GM23338 (cell line): ENCODE results near the gene THYN1. TPM values are rescaled to one million over a fixed set of nuclear protein-coding genes. Genes with fewer than 3 reads are reported as not detected.

Source experiments
- ATAC-seq: fragments of 200-7000 bp; cut with Tn5 transposase; 3 replicates; pipeline ENCODE4 v1.9.1; 2020
- DNase-seq: peaks from one replicate; pipeline ENCODE4 v3.0.0-alpha.2; 2015; ENCODE audit warnings: low spot score
- H2AFZ ChIP-seq: fragments of 200-600 bp; sonication (generic); 2 replicates; pipeline ENCODE4 v1.8.0; 2016; ENCODE audit warnings: antibody characterized with exemption, mild to moderate bottlenecking, moderate library complexity
- H3F3A ChIP-seq: fragments of 200-600 bp; sonication (generic); replicated peaks from 2 replicates; pipeline ENCODE4 v1.8.0; 2017; ENCODE audit warnings: antibody characterized with exemption, mixed run types, low read depth
- H3K27ac ChIP-seq: fragments of 200-600 bp; sonication (generic); 2 replicates; pipeline ENCODE4 v1.6.1; 2016; ENCODE audit warnings: low read depth
- H3K27me3 ChIP-seq: fragments of 200-600 bp; sonication (generic); 2 replicates; pipeline ENCODE4 v1.8.0; 2016; ENCODE audit warnings: mild to moderate bottlenecking, mixed run types, moderate library complexity; ENCODE audit not compliant: insufficient read depth
- H3K36me3 ChIP-seq: fragments of 200-600 bp; sonication (generic); 2 replicates; pipeline ENCODE4 v1.8.0; 2016; ENCODE audit warnings: mild to moderate bottlenecking; ENCODE audit not compliant: insufficient read depth
- H3K4me1 ChIP-seq: fragments of 200-600 bp; sonication (generic); 2 replicates; pipeline ENCODE4 v1.8.0; 2016; ENCODE audit warnings: mild to moderate bottlenecking, moderate library complexity; ENCODE audit not compliant: insufficient read depth
- H3K4me2 ChIP-seq: fragments of 200-600 bp; sonication (generic); 2 replicates; pipeline ENCODE4 v1.7.1; 2017; ENCODE audit warnings: mixed run types
- H3K4me3 ChIP-seq: fragments of 200-600 bp; sonication (generic); 2 replicates; pipeline ENCODE4 v1.6.1; 2016; ENCODE audit warnings: mixed run types
- H3K79me2 ChIP-seq: fragments of 200-600 bp; sonication (generic); replicated peaks from 2 replicates; pipeline ENCODE4 v1.8.0; 2017; ENCODE audit warnings: mild to moderate bottlenecking; ENCODE audit not compliant: insufficient read depth
- H3K9me2 ChIP-seq: fragments of 200-600 bp; sonication (generic); 2 replicates; pipeline ENCODE4 v1.8.0; 2017; ENCODE audit not compliant: insufficient read depth
- H4K20me1 ChIP-seq: fragments of 200-600 bp; sonication (generic); replicated peaks from 2 replicates; pipeline ENCODE4 v1.8.0; 2017; ENCODE audit warnings: mild to moderate bottlenecking; ENCODE audit not compliant: insufficient read depth
- H3K27ac Mint-ChIP-seq: 2 replicates; pipeline ENCODE4 v1.8.0; 2020; ENCODE audit warnings: inconsistent platforms, mild to moderate bottlenecking, moderate library complexity, mixed read lengths
- H3K27me3 Mint-ChIP-seq: 3 replicates; pipeline ENCODE4 v1.8.0; 2022; ENCODE audit warnings: low read depth, mild to moderate bottlenecking, moderate library complexity, mixed read lengths, inconsistent platforms; ENCODE audit not compliant: insufficient read depth, poor library complexity
- H3K36me3 Mint-ChIP-seq: 3 replicates; pipeline ENCODE4 v1.8.0; 2021; ENCODE audit warnings: low read depth, mild to moderate bottlenecking, inconsistent platforms, moderate library complexity, mixed read lengths
- H3K4me1 Mint-ChIP-seq: 3 replicates; pipeline ENCODE4 v1.8.0; 2020; ENCODE audit warnings: mild to moderate bottlenecking, inconsistent platforms, mixed read lengths
- H3K4me3 Mint-ChIP-seq: 3 replicates; pipeline ENCODE4 v1.8.0; 2021; ENCODE audit warnings: moderate library complexity, mild to moderate bottlenecking, inconsistent platforms, mixed read lengths
- H3K9me3 Mint-ChIP-seq: 3 replicates; pipeline ENCODE4 v1.8.0; 2020; ENCODE audit warnings: moderate library complexity, mild to moderate bottlenecking, inconsistent platforms, mixed read lengths
- CREB1 ChIP-seq: fragments of 250-450 bp; sonication (Bioruptor Pico); IDR thresholded peaks from 2 replicates; pipeline ENCODE4 v1.5.0; 2020; ENCODE audit warnings: low read depth, mild to moderate bottlenecking, moderate library complexity
- EZH2 ChIP-seq: fragments of 200-600 bp; sonication (generic); IDR thresholded peaks from one replicate; pipeline ENCODE4 v1.8.0; 2017; ENCODE audit warnings: antibody characterized with exemption, mild to moderate bottlenecking, low read depth; ENCODE audit not compliant: unreplicated experiment
- EZH2phosphoT487 ChIP-seq: fragments of 200-600 bp; sonication (generic); IDR thresholded peaks from one replicate; pipeline ENCODE4 v1.8.1; 2018; ENCODE audit warnings: antibody characterized with exemption; ENCODE audit not compliant: unreplicated experiment
- JUNB ChIP-seq: IDR thresholded peaks from one replicate; pipeline ENCODE4 v1.6.1; 2016; ENCODE audit warnings: antibody characterized with exemption; ENCODE audit not compliant: unreplicated experiment
- NANOG ChIP-seq: IDR thresholded peaks from 2 replicates; pipeline ENCODE4 v1.6.1; 2016; ENCODE audit warnings: antibody characterized with exemption, borderline replicate concordance
- POLR2AphosphoS5 ChIP-seq: IDR thresholded peaks from 2 replicates; pipeline ENCODE4 v1.6.1; 2016; ENCODE audit warnings: antibody characterized with exemption, low read depth
- STAT1 ChIP-seq: IDR thresholded peaks from one replicate; pipeline ENCODE4 v1.6.1; 2016; ENCODE audit warnings: antibody characterized with exemption; ENCODE audit not compliant: unreplicated experiment
- ZNF114 ChIP-seq: fragments of 250-450 bp; sonication (Bioruptor Pico); IDR thresholded peaks from 2 replicates; pipeline ENCODE4 v1.5.0; 2020; ENCODE audit warnings: mild to moderate bottlenecking, moderate library complexity
- polyA plus RNA-seq: library from polyadenylated mRNA; unstranded; fragments of >200 nt; fragmentation: Nextera tagmentation; extraction: Ambion mirVana; gene quantifications from 2 replicates; pipeline ENCODE4 v1.2.1, GENCODE V29; 2016
- total RNA-seq: library from RNA; depleted of rRNA; stranded (reverse); fragments of >200 nt; shearing (Covaris generic); gene quantifications from 2 replicates; pipeline ENCODE4 v1.2.3, GENCODE V29; 2014
- TF ChIP-seq, protein P1 (sequence below): IDR thresholded peaks from 2 replicates; pipeline ENCODE4 v1.6.1; 2016; ENCODE audit warnings: antibody characterized with exemption
- TF ChIP-seq, protein P2 (sequence below), 2 experiments: fragments of 200-600 bp in 1 of 2; sonication (generic) in 1 of 2; conservative IDR thresholded peaks; 2 replicates each; pipeline versions ENCODE4 v1.5.1 to v1.6.1; 2016 to 2017; ENCODE audit warnings: antibody characterized with exemption in 2 of 2, low read depth in 2 of 2, mild to moderate bottlenecking in 2 of 2, moderate library complexity in 1 of 2
- TF ChIP-seq, protein P3 (sequence below): IDR thresholded peaks from one replicate; pipeline ENCODE4 v1.6.1; 2018; ENCODE audit warnings: antibody characterized with exemption; ENCODE audit not compliant: unreplicated experiment

The THYN1 gene
- total and polyA plus RNA-seq, 2 experiments from 2014 or later, result 116 to 216 TPM

DNA sequence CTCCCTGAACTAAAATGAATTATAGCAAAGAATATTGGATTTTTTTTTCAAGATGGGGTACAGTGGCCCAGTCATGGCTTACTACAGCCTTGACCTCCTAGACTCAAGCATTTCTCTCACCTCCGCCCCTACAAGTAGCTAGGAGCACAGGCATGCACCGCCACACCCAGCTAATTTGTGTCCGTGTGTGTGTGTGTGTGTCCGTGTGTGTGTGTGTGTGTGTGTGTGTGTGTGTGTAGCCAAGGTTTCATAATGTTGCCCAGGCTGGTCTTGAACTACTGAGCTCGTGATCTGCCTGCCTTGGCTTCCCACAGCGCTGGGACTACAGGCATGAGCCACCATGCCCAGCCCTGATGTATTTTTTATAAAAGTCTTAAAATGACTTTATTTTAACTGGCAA, 12.6 kb downstream of the THYN1 start:
- no peak overlapping the region for H3K4me2 ChIP-seq
- H3K9me3 Mint-ChIP-seq, result no peaks in the 10 kb centered on the region
- no peaks in the 10 kb centered on the region for H3K27me3 Mint-ChIP-seq
- no peak overlapping the region for H3K4me3 Mint-ChIP-seq
- peaks cover 9% of the 10 kb centered on the region; the same call in 2 of the 3 replicates for H3K4me1 Mint-ChIP-seq
- H3K79me2 ChIP-seq, result no peaks in the 10 kb centered on the region
- H3K36me3 ChIP-seq, result 0 out of 2 replicates have a peak, but pooled peaks cover 3% of the 10 kb centered on the region
- H3K27ac Mint-ChIP-seq, result no peak overlapping the region
- H3F3A ChIP-seq, result no peaks in the 10 kb centered on the region
- no peaks in the 10 kb centered on the region for H3K9me2 ChIP-seq
- peaks cover 12% of the 10 kb centered on the region for H3K36me3 Mint-ChIP-seq
- H4K20me1 ChIP-seq, result no peaks in the 10 kb centered on the region
- TF ChIP-seq, protein P1, sequence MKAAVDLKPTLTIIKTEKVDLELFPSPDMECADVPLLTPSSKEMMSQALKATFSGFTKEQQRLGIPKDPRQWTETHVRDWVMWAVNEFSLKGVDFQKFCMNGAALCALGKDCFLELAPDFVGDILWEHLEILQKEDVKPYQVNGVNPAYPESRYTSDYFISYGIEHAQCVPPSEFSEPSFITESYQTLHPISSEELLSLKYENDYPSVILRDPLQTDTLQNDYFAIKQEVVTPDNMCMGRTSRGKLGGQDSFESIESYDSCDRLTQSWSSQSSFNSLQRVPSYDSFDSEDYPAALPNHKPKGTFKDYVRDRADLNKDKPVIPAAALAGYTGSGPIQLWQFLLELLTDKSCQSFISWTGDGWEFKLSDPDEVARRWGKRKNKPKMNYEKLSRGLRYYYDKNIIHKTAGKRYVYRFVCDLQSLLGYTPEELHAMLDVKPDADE, result no peak
- H3K4me3 ChIP-seq, result no peak overlapping the region
- H2AFZ ChIP-seq, result no peak overlapping the region
- ATAC-seq (no peak), DNase-seq (no peak)
- H3K4me1 ChIP-seq, result no peaks in the 10 kb centered on the region
- H3K27me3 ChIP-seq, result no peaks in the 10 kb centered on the region
- no peak overlapping the region for H3K27ac ChIP-seq

DNA sequence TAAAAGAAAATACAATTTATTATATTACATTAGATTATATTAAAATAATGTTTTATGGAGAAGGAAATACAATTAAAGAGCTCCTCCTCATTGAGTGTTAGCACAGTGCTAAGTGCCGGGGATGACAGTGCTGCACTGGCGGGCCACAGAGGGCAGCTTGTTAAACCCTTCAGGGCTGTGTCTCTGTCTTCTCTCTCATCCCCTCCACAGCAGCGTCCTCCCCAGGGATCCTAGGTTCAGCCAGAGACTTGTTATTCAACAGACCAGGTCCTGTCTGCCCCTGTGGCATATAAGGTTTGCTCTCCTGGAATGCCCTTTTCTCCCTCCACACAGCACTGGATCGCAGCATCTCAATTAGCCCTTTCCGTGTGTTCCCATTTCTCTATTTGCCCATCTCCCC, 14.2 kb downstream of the THYN1 start:
- no peak overlapping the region for H3K4me2 ChIP-seq
- Mint-ChIP-seq H3K36me3 (peaks cover 12% of the 10 kb centered on the region), H3K9me3 (no peaks in the 10 kb centered on the region), H3K4me3 (no peak overlapping the region), H3K27me3 (no peaks in the 10 kb centered on the region), H3K27ac (no peak overlapping the region), H3K4me1 (peaks cover 9% of the 10 kb centered on the region; the same call in 2 of the 3 replicates)
- no peaks in the 10 kb centered on the region for H3K4me1 ChIP-seq
- no peaks in the 10 kb centered on the region for H3F3A ChIP-seq
- no peak overlapping the region for H3K4me3 ChIP-seq
- H4K20me1 ChIP-seq, result 0 out of 2 replicates have a peak, but pooled peaks cover 3% of the 10 kb centered on the region
- H3K36me3 ChIP-seq, result 0 out of 2 replicates have a peak, but pooled peaks cover 3% of the 10 kb centered on the region
- no peaks in the 10 kb centered on the region for H3K27me3 ChIP-seq
- H3K27ac ChIP-seq, result no peak overlapping the region
- DNase-seq (no peak), ATAC-seq (no peak)
- no peak overlapping the region for H2AFZ ChIP-seq
- no peaks in the 10 kb centered on the region for H3K9me2 ChIP-seq
- no peaks in the 10 kb centered on the region for H3K79me2 ChIP-seq
- TF ChIP-seq STAT1 (no peak), NANOG (no peak), EZH2phosphoT487 (no peak), CREB1 (no peak), EZH2 (no peak), JUNB (no peak), POLR2AphosphoS5 (no peak), ZNF114 (no peak)
- TF ChIP-seq, protein P2, sequence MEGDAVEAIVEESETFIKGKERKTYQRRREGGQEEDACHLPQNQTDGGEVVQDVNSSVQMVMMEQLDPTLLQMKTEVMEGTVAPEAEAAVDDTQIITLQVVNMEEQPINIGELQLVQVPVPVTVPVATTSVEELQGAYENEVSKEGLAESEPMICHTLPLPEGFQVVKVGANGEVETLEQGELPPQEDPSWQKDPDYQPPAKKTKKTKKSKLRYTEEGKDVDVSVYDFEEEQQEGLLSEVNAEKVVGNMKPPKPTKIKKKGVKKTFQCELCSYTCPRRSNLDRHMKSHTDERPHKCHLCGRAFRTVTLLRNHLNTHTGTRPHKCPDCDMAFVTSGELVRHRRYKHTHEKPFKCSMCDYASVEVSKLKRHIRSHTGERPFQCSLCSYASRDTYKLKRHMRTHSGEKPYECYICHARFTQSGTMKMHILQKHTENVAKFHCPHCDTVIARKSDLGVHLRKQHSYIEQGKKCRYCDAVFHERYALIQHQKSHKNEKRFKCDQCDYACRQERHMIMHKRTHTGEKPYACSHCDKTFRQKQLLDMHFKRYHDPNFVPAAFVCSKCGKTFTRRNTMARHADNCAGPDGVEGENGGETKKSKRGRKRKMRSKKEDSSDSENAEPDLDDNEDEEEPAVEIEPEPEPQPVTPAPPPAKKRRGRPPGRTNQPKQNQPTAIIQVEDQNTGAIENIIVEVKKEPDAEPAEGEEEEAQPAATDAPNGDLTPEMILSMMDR (conservative IDR thresholded peaks at IDR 0.05; ENCODE audit: low read depth in 2 of 2), result no peak
- TF ChIP-seq, protein P3, sequence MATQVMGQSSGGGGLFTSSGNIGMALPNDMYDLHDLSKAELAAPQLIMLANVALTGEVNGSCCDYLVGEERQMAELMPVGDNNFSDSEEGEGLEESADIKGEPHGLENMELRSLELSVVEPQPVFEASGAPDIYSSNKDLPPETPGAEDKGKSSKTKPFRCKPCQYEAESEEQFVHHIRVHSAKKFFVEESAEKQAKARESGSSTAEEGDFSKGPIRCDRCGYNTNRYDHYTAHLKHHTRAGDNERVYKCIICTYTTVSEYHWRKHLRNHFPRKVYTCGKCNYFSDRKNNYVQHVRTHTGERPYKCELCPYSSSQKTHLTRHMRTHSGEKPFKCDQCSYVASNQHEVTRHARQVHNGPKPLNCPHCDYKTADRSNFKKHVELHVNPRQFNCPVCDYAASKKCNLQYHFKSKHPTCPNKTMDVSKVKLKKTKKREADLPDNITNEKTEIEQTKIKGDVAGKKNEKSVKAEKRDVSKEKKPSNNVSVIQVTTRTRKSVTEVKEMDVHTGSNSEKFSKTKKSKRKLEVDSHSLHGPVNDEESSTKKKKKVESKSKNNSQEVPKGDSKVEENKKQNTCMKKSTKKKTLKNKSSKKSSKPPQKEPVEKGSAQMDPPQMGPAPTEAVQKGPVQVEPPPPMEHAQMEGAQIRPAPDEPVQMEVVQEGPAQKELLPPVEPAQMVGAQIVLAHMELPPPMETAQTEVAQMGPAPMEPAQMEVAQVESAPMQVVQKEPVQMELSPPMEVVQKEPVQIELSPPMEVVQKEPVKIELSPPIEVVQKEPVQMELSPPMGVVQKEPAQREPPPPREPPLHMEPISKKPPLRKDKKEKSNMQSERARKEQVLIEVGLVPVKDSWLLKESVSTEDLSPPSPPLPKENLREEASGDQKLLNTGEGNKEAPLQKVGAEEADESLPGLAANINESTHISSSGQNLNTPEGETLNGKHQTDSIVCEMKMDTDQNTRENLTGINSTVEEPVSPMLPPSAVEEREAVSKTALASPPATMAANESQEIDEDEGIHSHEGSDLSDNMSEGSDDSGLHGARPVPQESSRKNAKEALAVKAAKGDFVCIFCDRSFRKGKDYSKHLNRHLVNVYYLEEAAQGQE, result no peak
- TF ChIP-seq, protein P1, result no peak
